ENCODE results near the gene SCN4B.

Gene SCN4B

DNA sequence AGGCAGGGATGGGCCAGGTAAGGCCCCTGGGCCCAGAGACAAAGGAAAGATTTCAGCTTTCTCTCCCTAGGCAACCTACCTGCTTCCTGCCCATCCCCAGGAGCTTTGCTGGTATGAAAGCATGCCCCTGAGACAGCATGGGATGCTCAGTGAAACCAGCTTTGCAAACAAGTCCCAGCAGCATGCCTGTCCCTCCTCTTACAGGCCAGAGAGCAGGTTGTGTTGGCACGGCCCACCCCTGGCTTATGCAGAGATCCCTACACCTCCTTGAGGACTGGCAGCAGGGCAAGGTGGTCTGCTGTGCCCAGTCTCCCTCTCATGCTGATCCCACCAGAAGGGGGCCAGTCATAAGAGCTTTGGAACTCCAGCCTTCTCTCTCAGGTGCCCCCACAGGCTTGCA is 3.1 kb downstream of the SCN4B start:
- no peaks in the 10 kb centered on the region for H3K36me3 ChIP-seq (ENCODE audit: insufficient read depth, low read length)
- H3K9me3 ChIP-seq (ENCODE audit: insufficient read depth, low read depth, low read length): no peaks in the 10 kb centered on the region
- no peak overlapping the region for H3K9ac ChIP-seq (ENCODE audit: low read depth, low read length, poor library complexity, severe bottlenecking)
- H3K4me3 ChIP-seq (ENCODE audit: low read length, poor library complexity, severe bottlenecking): no peak overlapping the region
- peaks cover 39% of the 10 kb centered on the region for H3K27me3 ChIP-seq (ENCODE audit: insufficient read depth, low read length, poor library complexity, severe bottlenecking)
- H3K9me2 ChIP-seq (replicated peaks; ENCODE audit: low read depth, low read length): no peaks in the 10 kb centered on the region
- no peaks in the 10 kb centered on the region for H3K4me1 ChIP-seq (ENCODE audit: insufficient read depth, low read length, poor library complexity, severe bottlenecking)
- H3K79me2 ChIP-seq (ENCODE audit: insufficient read depth, low read length): no peaks in the 10 kb centered on the region
- H2AFZ ChIP-seq (ENCODE audit: low read length): no peak overlapping the region
- H3K4me2 ChIP-seq (ENCODE audit: low read depth, low read length, poor library complexity, severe bottlenecking): no peak overlapping the region
- H4K20me1 ChIP-seq (ENCODE audit: insufficient read depth, low read length, poor library complexity, severe bottlenecking): no peaks in the 10 kb centered on the region
- H3F3A ChIP-seq (ENCODE audit: low read depth): no peaks in the 10 kb centered on the region
- no peak for TF ChIP-seq EZH2phosphoT487 (IDR thresholded peaks at IDR 0.05; ENCODE audit: borderline replicate concordance)
- TF ChIP-seq, protein P1, sequence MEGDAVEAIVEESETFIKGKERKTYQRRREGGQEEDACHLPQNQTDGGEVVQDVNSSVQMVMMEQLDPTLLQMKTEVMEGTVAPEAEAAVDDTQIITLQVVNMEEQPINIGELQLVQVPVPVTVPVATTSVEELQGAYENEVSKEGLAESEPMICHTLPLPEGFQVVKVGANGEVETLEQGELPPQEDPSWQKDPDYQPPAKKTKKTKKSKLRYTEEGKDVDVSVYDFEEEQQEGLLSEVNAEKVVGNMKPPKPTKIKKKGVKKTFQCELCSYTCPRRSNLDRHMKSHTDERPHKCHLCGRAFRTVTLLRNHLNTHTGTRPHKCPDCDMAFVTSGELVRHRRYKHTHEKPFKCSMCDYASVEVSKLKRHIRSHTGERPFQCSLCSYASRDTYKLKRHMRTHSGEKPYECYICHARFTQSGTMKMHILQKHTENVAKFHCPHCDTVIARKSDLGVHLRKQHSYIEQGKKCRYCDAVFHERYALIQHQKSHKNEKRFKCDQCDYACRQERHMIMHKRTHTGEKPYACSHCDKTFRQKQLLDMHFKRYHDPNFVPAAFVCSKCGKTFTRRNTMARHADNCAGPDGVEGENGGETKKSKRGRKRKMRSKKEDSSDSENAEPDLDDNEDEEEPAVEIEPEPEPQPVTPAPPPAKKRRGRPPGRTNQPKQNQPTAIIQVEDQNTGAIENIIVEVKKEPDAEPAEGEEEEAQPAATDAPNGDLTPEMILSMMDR (conservative IDR thresholded peaks at IDR 0.05; ENCODE audit: low read length): no peak

DNA sequence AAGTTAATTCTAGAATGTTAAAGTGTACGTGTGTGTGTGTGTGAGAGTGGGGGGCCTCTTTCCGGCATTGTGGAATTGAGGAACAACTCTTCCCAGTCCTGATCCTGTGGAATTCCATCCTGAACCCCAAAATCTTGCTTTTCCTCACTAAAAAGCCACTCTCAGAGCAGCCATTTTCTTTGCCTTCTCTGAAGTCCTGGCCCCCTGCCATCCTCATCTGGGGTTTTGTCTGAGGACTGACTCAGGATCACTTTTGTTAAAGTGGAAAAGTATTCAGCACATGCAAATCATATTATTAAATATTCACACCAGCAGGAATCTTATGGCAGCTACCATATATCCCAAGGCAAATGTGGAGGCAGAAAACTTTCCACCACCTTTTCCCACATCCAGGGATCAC is 3.8 kb downstream of the SCN4B start:
- Histone ChIP-seq H3K27me3 (ENCODE audit: insufficient read depth, low read length, poor library complexity, severe bottlenecking) (peaks cover 32% of the 10 kb centered on the region), H3K9me2 (replicated peaks; ENCODE audit: low read depth, low read length) (no peaks in the 10 kb centered on the region), H3K9me3 (ENCODE audit: insufficient read depth, low read depth, low read length) (no peaks in the 10 kb centered on the region), H4K20me1 (ENCODE audit: insufficient read depth, low read length, poor library complexity, severe bottlenecking) (no peaks in the 10 kb centered on the region), H3K4me2 (ENCODE audit: low read depth, low read length, poor library complexity, severe bottlenecking) (no peak overlapping the region), H3K79me2 (ENCODE audit: insufficient read depth, low read length) (no peaks in the 10 kb centered on the region), H2AFZ (ENCODE audit: low read length) (no peak overlapping the region), H3K36me3 (ENCODE audit: insufficient read depth, low read length) (no peaks in the 10 kb centered on the region), H3K4me3 (ENCODE audit: low read length, poor library complexity, severe bottlenecking) (no peak overlapping the region), H3F3A (ENCODE audit: low read depth) (no peaks in the 10 kb centered on the region), H3K4me1 (ENCODE audit: insufficient read depth, low read length, poor library complexity, severe bottlenecking) (no peaks in the 10 kb centered on the region), H3K9ac (ENCODE audit: low read depth, low read length, poor library complexity, severe bottlenecking) (no peak overlapping the region)
- no peak for TF ChIP-seq EZH2phosphoT487 (IDR thresholded peaks at IDR 0.05; ENCODE audit: borderline replicate concordance)
- TF ChIP-seq, protein P1 (conservative IDR thresholded peaks at IDR 0.05; ENCODE audit: low read length): no peak

DNA sequence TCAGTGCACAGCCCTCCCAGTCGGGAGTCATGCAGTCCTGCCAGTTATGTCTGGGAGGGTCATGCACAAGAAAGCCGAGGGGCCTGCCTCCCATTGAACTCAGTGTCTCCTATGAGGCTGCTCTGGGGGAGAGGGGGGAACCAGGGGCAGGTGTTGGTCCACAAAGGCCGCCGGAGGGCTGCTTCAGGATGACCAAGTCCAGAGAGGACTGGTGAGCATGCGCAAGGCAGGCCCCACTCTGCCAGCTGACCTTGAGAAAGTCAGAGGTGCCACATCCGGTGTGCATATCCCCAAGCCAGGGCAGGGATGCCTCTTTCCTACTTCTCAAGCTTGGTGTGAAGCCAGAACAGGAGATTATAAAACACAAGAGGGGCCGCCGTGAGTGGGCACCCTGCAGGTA is 4.4 kb downstream of the SCN4B start:
- H3K27me3 ChIP-seq (ENCODE audit: insufficient read depth, low read length, poor library complexity, severe bottlenecking): peaks cover 26% of the 10 kb centered on the region
- TF ChIP-seq, protein P1 (conservative IDR thresholded peaks at IDR 0.05; ENCODE audit: low read length): no peak
- no peak for TF ChIP-seq EZH2phosphoT487 (IDR thresholded peaks at IDR 0.05; ENCODE audit: borderline replicate concordance)
- no peaks in the 10 kb centered on the region for H3K9me2 ChIP-seq (replicated peaks; ENCODE audit: low read depth, low read length)
- H3K9ac ChIP-seq (ENCODE audit: low read depth, low read length, poor library complexity, severe bottlenecking): no peak overlapping the region
- no peaks in the 10 kb centered on the region for H3K79me2 ChIP-seq (ENCODE audit: insufficient read depth, low read length)
- H3K36me3 ChIP-seq (ENCODE audit: insufficient read depth, low read length): no peaks in the 10 kb centered on the region
- no peaks in the 10 kb centered on the region for H3F3A ChIP-seq (ENCODE audit: low read depth)
- no peaks in the 10 kb centered on the region for H3K4me1 ChIP-seq (ENCODE audit: insufficient read depth, low read length, poor library complexity, severe bottlenecking)
- H3K9me3 ChIP-seq (ENCODE audit: insufficient read depth, low read depth, low read length): no peaks in the 10 kb centered on the region
- no peak overlapping the region for H3K4me3 ChIP-seq (ENCODE audit: low read length, poor library complexity, severe bottlenecking)
- H3K4me2 ChIP-seq (ENCODE audit: low read depth, low read length, poor library complexity, severe bottlenecking): no peak overlapping the region
- H4K20me1 ChIP-seq (ENCODE audit: insufficient read depth, low read length, poor library complexity, severe bottlenecking): no peaks in the 10 kb centered on the region
- H2AFZ ChIP-seq (ENCODE audit: low read length): peak overlapping the region; percentile 76

Data from Loucy (cell line).